ENCODE results near the gene BTF3. TPM values are rescaled to one million over a fixed set of nuclear protein-coding genes. Genes with fewer than 3 reads are reported as not detected.

The BTF3 gene
- 235 and 261 TPM in 2 replicates for total RNA-seq

DNA sequence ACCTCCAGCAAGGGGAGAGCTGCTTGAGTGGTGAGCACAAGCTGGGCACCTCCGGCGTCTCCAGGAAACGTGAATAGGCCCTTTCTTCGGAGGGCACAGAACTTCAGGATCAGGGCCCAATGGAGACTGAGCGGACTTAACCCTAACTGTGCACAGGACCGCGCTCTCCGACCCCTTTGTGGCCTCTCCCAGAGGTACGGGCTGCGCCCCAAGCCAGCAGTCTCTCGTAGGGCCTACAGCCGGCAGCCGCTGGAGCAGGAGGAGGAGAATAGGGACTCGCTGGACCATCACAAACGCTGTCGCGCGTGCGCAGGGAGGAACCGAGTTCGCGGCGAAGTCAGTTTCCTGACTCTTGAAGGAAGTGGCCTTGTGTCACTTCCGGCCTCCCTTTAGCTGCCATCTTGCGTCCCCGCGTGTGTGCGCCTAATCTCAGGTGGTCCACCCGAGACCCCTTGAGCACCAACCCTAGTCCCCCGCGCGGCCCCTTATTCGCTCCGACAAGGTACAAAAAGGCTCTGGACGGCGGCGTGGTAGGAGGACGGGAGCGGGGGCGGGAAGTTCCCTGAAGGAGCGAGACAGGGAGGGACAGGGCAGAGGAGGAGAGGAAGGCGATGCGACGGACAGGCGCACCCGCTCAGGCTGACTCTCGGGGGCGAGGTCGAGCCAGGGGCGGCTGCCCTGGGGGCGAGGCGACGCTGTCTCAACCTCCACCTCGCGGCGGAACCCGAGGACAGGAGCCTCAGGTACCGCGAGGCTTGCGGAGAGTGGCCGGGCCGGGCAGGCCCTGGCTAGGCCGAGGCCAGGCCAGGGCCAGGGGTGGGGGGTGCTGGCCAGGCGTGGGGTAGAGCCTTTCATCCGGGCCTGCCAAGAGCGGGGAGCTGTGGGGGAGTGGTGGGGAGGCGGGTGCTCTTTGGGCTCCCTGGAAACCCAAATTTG lies at the start of gene BTF3:
TSS of gene BTF3 (plus strand) at position 386 of the 936 bp plus-strand sequence. CDS start at position 612, 226 bp downstream.

DNA sequence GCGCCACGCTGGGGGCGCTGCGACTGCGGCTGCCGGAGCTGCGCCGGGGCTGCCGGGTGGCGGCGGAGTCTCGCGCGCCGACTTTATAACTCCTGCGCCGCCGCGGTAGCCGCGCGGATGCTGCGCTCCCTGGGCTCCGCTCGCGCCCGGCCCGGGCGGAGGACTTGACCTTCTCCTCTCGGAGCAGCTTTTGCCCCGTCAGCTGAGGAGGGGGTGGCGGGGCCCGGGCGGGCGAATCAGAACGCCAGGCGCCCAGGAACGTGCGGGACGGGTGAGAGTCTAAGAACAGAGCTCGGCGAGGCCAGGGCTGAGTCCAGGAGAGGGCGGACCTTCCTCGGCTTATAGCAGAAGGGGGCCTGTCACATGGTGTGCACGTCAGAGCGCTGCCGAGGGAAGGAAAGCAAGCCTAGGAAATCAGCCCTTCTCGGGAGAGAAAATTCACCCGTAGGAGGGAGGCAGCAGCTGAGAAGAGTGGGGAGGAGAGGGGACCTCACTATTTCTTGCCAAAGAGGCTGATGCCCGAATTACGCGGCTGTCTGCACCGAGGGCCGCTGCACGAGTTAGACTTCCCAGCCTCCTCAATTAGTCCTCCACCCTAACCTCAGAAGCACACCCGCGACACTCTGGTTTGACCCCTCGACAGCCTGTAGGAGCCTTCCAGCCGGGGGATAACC lies 49.6 kb upstream of the BTF3 start, which contains the start of gene FOXD1:
TSS of gene FOXD1 (minus strand) at position 315 of the 674 bp plus-strand sequence. CDS start 415 bp downstream, outside the sequence.

Other genes with a start within 250 kb of the BTF3 start
- 0.73 and 1.4 TPM in 2 replicates for gene FOXD1, start 49.7 kb upstream of the BTF3 start, total RNA-seq
- gene ANKRA2, start 67.2 kb downstream of the BTF3 start, total RNA-seq = 13.2 and 14.5 TPM in 2 replicates
- gene UTP15, start 67.3 kb downstream of the BTF3 start, total RNA-seq = 22.8 and 31.9 TPM in 2 replicates
- gene ARHGEF28, start 127.8 kb downstream of the BTF3 start, total RNA-seq = 1.1 and 20.7 TPM in 2 replicates